Measurements from ENCODE around the gene HOPX.

The HOPX gene

GRCh38 chr4:56681158-56681852 is at the start of gene HOPX (continued):
- TF ChIP-seq, protein P1, sequence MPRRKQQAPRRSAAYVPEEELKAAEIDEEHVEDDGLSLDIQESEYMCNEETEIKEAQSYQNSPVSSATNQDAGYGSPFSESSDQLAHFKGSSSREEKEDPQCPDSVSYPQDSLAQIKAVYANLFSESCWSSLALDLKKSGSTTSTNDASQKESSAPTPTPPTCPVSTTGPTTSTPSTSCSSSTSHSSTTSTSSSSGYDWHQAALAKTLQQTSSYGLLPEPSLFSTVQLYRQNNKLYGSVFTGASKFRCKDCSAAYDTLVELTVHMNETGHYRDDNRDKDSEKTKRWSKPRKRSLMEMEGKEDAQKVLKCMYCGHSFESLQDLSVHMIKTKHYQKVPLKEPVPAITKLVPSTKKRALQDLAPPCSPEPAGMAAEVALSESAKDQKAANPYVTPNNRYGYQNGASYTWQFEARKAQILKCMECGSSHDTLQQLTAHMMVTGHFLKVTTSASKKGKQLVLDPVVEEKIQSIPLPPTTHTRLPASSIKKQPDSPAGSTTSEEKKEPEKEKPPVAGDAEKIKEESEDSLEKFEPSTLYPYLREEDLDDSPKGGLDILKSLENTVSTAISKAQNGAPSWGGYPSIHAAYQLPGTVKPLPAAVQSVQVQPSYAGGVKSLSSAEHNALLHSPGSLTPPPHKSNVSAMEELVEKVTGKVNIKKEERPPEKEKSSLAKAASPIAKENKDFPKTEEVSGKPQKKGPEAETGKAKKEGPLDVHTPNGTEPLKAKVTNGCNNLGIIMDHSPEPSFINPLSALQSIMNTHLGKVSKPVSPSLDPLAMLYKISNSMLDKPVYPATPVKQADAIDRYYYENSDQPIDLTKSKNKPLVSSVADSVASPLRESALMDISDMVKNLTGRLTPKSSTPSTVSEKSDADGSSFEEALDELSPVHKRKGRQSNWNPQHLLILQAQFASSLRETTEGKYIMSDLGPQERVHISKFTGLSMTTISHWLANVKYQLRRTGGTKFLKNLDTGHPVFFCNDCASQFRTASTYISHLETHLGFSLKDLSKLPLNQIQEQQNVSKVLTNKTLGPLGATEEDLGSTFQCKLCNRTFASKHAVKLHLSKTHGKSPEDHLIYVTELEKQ (tag by site-specific recombination; IDR thresholded peaks at IDR 0.05; ENCODE audit: borderline replicate concordance): no peak
- TF ChIP-seq ZNF211 (tag by site-specific recombination; IDR thresholded peaks at IDR 0.05; ENCODE audit: low read depth): no peak
- TF ChIP-seq ZFHX2 (tag by site-specific recombination; conservative IDR thresholded peaks at IDR 0.05): peak; percentile 30; the same call in 1 of the 2 replicates
- no peak for TF ChIP-seq ZBTB10 (tag by site-specific recombination; IDR thresholded peaks at IDR 0.05)
- no peak for TF ChIP-seq ZBTB7A (tag by site-specific recombination; IDR thresholded peaks at IDR 0.05; ENCODE audit: low read depth)
- TF ChIP-seq ZBTB20 (tag by site-specific recombination; IDR thresholded peaks at IDR 0.05): 0 out of 2 replicates have a peak, but pooled peaks have one; percentile 41
- TF ChIP-seq ZNF449 (tag by site-specific recombination; IDR thresholded peaks at IDR 0.05): peak; percentile 21; the same call in 1 of the 2 replicates

DNA sequence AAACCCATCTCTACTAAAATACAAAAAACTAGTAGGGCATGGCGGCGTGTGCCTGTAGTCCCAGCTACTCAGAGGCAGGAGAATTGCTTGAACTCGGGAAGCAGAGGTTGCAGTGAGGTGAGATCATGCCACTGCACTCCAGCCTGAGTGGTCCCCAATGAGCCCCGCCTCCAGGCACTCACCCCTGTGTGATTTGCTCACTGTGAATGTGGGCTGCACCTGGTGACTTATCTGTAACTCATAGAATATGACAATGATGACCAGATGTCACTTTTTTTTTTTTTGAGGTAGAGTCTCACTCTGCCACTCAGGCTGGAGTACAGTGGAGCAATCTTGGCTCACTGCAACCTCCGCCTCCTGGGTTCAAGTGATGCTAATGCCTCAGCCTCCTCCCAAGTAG is 49.0 kb upstream of the HOPX start:
- ChIA-PET CTCF (interaction anchor here (0.6 to 0.7 kb wide), 2 partner anchors 10 to 229 kb away, joined by 3 to 4 read pairs; no protein-coding TSS in a partner anchor), POLR2A (no interaction called here)
- no peak overlapping the region for H3K27ac ChIP-seq (ENCODE audit: extremely low read depth, low read depth, low read length)
- no peak overlapping the region for H3K4me3 ChIP-seq (ENCODE audit: low read depth, low read length)
- TF ChIP-seq HOXD13 (CRISPR knock-in tag; IDR thresholded peaks at IDR 0.05; ENCODE audit: borderline replicate concordance) (no peak), GLI4 (tag by site-specific recombination; IDR thresholded peaks at IDR 0.05) (no peak), ZNF248 (tag by site-specific recombination; IDR thresholded peaks at IDR 0.05) (no peak), ZNF677 (tag by site-specific recombination; IDR thresholded peaks at IDR 0.05) (no peak), ZNF701 (tag by site-specific recombination; IDR thresholded peaks at IDR 0.05) (no peak), YY1 (tag by site-specific recombination; IDR thresholded peaks at IDR 0.05) (no peak), ZFHX2 (tag by site-specific recombination; conservative IDR thresholded peaks at IDR 0.05) (no peak), ZNF239 (tag by site-specific recombination; IDR thresholded peaks at IDR 0.05) (no peak), ZBTB48 (tag by site-specific recombination; IDR thresholded peaks at IDR 0.05) (no peak), ZNF529 (tag by site-specific recombination; IDR thresholded peaks at IDR 0.05; ENCODE audit: insufficient replicate concordance) (no peak), KLF16 (tag by site-specific recombination; IDR thresholded peaks at IDR 0.05) (no peak)
- TF ChIP-seq, protein P2, sequence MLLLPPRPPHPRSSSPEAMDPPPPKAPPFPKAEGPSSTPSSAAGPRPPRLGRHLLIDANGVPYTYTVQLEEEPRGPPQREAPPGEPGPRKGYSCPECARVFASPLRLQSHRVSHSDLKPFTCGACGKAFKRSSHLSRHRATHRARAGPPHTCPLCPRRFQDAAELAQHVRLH (tag by site-specific recombination; IDR thresholded peaks at IDR 0.05): no peak
- TF ChIP-seq, protein P3, sequence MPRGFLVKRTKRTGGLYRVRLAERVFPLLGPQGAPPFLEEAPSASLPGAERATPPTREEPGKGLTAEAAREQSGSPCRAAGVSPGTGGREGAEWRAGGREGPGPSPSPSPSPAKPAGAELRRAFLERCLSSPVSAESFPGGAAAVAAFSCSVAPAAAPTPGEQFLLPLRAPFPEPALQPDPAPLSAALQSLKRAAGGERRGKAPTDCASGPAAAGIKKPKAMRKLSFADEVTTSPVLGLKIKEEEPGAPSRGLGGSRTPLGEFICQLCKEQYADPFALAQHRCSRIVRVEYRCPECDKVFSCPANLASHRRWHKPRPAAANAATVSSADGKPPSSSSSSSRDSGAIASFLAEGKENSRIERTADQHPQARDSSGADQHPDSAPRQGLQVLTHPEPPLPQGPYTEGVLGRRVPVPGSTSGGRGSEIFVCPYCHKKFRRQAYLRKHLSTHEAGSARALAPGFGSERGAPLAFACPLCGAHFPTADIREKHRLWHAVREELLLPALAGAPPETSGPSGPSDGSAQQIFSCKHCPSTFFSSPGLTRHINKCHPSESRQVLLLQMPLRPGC (tag by site-specific recombination; IDR thresholded peaks at IDR 0.05): no peak
- TF ChIP-seq, protein P4, sequence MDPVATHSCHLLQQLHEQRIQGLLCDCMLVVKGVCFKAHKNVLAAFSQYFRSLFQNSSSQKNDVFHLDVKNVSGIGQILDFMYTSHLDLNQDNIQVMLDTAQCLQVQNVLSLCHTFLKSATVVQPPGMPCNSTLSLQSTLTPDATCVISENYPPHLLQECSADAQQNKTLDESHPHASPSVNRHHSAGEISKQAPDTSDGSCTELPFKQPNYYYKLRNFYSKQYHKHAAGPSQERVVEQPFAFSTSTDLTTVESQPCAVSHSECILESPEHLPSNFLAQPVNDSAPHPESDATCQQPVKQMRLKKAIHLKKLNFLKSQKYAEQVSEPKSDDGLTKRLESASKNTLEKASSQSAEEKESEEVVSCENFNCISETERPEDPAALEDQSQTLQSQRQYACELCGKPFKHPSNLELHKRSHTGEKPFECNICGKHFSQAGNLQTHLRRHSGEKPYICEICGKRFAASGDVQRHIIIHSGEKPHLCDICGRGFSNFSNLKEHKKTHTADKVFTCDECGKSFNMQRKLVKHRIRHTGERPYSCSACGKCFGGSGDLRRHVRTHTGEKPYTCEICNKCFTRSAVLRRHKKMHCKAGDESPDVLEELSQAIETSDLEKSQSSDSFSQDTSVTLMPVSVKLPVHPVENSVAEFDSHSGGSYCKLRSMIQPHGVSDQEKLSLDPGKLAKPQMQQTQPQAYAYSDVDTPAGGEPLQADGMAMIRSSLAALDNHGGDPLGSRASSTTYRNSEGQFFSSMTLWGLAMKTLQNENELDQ (tag by site-specific recombination; IDR thresholded peaks at IDR 0.05; ENCODE audit: low read depth): no peak
- no peaks in the 10 kb centered on the region for H3K9me3 ChIP-seq (ENCODE audit: control insufficient read depth, insufficient read depth, low read depth, low read length)
- no peaks in the 10 kb centered on the region for H3K4me1 ChIP-seq (ENCODE audit: control insufficient read depth, insufficient read depth, low read length)
- no peaks in the 10 kb centered on the region for H3K36me3 ChIP-seq (ENCODE audit: control insufficient read depth in 2 of 2, insufficient read depth in 1 of 2, low read length in 2 of 2)
